NCI-H345 treated with DMSO at 0.1 percent for 48 hours (cell line): ENCODE measurements around the gene SLC15A5.

Experiments used
- DNase-seq: peaks from one replicate; lab custom pipeline; 2025; ENCODE audit not compliant: unreplicated experiment; lab: John Stamatoyannopoulos, UW

The SLC15A5 gene

DNA sequence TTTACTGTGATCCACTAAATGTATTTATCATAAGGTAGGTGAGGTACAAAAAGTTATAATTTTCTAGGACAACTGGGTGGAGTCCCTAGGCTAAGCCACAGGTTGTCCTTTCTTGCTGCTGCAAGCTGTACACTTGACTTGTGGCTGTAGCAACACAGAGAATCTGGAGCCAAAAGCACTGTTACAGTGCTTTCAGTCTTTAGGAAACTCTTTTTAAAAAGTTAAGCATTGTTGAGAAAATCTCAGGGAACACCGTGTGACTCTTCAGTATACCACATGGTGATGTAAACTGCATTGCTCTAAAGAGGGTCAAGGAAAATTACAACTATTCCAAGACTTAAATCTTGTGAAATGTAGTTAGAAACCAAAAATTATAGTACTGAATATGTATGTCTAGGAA, 11.4 kb downstream of the SLC15A5 start:
- DNase-seq = no peak

DNA sequence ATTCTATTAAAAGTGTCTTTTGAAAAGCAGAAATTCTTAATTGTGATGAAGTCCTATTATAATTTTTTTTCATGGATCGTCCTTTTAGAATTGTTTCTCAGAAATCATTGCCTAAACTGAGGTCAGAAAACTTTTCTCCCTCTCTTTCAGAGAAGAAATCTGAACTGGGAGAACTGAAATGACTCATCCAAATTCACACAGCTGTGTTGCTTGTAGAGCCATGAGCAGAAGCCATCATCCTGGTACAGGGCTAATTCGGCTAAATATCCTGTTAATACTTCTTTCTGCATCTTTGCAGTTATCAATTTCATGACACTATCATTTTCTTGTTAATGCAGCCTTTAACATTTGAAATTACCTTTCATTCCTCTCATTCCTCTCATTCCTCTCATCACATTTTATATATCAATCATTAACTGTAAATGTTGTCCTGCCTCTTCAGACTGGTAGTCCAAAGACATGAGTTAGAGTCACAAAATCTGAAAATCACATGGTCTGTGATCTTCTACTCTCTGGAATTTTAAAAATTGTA, 15.5 kb downstream of the SLC15A5 start:
- no peak for DNase-seq

- DNase-seq = no peak
These were observed 17.3 kb downstream of the SLC15A5 start for GRCh38 chr12:16260206-16260605.

- DNase-seq = no peak
These were observed 18.5 kb downstream of the SLC15A5 start for GRCh38 chr12:16258963-16259362.

DNA sequence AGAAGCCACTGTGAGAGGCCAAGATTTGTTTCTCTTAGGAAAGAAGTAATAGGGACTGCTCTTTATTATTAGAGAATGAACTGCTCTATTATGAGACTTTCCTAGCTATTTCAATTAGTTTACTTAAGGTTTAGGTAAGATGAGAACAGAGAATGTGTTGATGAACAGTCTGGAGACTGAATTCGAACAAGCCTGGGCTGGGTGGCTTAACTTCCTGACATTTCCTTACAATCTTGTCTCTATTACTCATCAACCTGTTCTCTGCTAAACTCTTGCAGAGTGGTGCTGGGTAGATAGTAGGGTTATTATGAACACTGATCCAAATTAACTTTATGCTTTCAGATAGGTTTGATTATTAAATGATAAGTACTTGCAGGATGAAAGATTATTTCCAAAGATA, 31.2 kb downstream of the SLC15A5 start:
- no peak for DNase-seq

- no peak for DNase-seq
These were observed 32.3 kb downstream of the SLC15A5 start for GRCh38 chr12:16245209-16245608.

- no peak for DNase-seq
These were observed 33.7 kb downstream of the SLC15A5 start for GRCh38 chr12:16243487-16244412.

GRCh38 chr12:16241346-16241745, 36.1 kb downstream of the SLC15A5 start:
- DNase-seq = no peak

- DNase-seq = no peak
These were observed 38.8 kb downstream of the SLC15A5 start for GRCh38 chr12:16238661-16239060.

- DNase-seq = no peak
These were observed 47.8 kb downstream of the SLC15A5 start for GRCh38 chr12:16229676-16230075.

GRCh38 chr12:16228067-16228466, 49.4 kb downstream of the SLC15A5 start:
- DNase-seq = no peak

DNA sequence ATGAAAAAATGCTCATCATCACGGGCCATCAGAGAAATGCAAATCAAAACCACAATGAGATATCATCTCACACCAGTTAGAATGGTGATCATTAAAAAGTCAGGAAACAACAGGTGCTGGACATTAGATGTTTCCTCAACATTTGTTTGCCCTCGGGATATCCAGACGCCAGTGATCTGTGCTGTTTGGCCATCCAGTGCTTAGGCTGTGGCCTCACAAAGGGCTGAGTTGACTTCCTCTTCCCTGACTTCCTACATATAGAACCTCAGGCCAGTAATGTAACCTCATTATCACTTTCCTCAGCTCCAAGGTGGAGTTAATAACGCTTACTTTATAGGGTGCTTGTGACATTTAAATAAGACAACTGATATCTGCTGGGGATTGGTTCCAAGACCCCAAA, 51.8 kb downstream of the SLC15A5 start:
- DNase-seq = no peak

DNA sequence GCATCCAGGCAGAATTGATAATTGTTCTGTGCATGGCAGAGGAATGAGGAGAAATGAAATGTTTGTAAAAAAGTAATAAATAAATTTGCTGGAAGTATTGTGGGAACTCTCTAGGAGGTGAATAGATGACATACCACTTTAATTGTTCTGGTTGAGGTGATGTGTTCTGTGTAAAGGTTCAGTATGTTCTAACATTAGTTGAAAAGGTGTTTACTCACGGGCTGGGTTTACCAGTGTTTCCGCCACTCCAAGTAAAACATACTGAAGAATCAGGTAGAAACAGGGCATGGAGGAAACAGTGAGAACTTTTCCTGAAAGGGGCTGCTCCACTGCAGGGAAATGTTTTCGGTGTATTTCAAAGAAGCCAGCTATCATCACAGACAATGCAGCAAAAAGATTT, 53.3 kb downstream of the SLC15A5 start:
- DNase-seq = no peak

- no peak for DNase-seq
These were observed 55.7 kb downstream of the SLC15A5 start for GRCh38 chr12:16221776-16222175.

GRCh38 chr12:16220120-16220519, 57.4 kb downstream of the SLC15A5 start:
- DNase-seq = no peak

DNA sequence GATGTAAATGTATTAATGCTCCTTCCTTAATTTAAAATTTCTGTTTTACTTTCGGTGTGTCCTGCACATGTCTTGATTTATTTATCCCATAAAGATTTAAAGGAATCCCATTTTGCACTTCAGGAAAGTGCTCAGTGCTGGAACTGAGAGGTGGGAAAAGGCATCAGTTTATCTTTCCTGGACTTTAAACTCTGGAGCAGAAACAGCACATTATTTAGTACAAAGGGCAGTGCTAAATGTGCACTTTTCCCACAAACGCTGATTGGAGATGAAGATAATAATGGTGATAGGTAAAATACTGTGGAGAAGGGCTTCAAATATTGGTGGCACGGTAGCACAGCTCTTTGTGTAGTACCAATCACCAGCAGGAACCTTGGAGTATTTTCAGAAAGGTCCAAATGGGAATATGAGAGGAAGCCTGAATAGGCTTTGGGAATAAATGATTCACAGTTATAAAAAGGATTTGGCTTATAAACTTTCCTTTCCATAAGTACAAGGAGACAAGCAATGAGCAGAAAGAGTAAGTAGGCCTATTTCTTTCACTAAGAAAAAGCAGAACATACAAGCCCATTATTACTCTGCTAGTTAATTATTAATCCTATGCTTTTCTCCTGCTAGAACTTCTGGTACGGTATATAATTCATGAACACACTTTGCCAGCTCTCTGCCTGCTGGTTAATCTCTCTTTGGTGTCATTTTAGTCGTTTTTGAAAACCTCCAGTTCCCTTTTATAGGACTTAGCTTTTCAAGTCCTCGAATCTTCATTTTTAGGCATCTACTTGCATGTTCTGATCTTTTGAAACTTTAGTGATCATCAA, 58.3 kb downstream of the SLC15A5 start:
- no peak for DNase-seq

DNA sequence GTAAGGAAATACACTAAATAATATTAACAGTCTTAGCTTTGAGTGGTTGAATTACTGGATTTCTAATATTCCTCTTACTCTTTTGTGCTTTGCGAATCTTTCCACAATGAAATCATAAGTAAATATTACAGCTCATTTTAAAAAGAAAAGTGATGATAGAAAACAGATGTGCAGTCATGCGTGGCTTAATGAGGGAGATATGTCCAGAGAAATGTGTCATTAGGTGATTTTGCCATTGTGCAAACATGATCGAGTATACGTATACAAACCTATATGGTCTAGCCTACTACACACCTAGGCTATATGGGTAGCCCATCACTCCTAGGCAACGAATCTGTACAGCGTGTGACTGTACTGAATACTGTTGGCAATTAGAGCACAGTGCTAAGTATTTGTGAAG, 59.3 kb downstream of the SLC15A5 start:
- no peak for DNase-seq

DNA sequence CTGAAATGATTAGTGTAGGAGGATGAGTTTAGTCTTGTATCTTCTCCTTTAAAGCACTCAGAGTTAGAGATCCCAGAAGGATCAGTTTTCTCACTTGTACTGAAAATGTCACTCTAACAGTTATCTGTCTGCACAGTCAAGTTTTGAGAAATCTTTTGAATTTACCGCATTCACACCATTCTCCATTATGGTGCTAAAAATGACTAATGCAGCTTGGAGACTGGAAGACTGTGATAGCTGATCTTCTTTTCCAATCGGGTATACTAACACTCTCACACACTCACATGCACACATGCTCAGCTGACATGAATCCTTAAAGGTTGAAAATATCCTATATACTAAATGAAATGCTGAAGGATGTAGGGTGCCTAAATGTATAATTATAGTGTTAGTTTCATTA, 65.8 kb downstream of the SLC15A5 start:
- no peak for DNase-seq

DNA sequence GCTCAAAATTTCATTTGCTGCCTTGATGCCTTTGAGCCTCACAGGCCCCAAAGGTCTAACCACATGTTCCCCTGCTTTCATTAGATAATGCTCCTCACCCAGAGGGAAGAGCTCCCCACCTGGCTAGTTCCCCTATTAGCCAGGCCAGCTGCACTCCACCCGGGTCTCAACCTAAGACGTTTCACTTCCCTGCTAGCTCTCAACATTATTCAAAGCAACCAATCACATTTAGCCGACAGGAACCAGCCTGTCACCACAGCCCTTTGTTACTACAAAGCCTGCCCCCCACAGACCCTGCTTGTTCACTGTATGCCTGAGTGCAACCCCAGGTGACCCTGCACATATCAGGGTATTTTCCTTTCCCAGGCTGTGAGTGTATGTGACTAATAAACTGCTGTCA, 78.6 kb downstream of the SLC15A5 start:
- no peak for DNase-seq

- DNase-seq = no peak
These were observed 79.9 kb downstream of the SLC15A5 start for GRCh38 chr12:16197600-16197999.

GRCh38 chr12:16189849-16190248, 87.6 kb downstream of the SLC15A5 start:
- DNase-seq = no peak

DNA sequence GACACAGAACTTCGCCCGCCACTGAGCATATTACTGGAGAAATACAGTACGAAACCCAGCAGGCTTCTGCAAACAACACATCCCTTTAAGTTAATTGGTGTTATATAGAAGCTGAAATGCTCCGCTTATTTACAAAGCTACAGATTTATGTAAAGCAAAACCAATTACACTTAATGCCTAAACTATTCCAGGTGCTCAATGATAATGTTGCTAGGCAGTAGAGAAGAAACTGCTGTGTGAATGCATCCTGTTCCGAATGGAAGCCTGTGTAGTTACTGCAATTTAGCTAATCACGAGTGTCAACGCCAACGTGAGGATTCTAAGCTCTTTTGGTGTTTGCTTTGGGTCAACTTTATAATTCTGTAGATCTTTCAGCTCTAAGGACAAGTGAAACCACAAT, 89.8 kb downstream of the SLC15A5 start:
- peak; percentile 69 for DNase-seq
